Left kidney (tissue), 8 donors: Measurements from ENCODE around the gene KAT7. TPM values are rescaled to one million over a fixed set of nuclear protein-coding genes. Genes with fewer than 3 reads are reported as not detected.
"Not testable (repeated sequence)": the region's sequence is repeated elsewhere in the genome, so short reads cannot be mapped to it uniquely, and the experiment has no call there.

Source experiments
- DNase-seq: peaks from one replicate; pipeline ENCODE4 v3.0.0-alpha.2; 2013
- long read RNA-seq, 8 donors: transcript quantifications; one replicate each; lab custom pipeline, GENCODE V29; 2026
- polyA plus RNA-seq: library from polyadenylated mRNA; unstranded; fragments of 120-200 nt; gene quantifications from one replicate; pipeline ENCODE4 v1.2.1, GENCODE V29; 2013; ENCODE audit not compliant: insufficient read length

KAT7 gene
- 58.3 TPM for polyA plus RNA-seq
- long read RNA-seq, donor 1, full-length matches to known transcripts, result 10 of 10 reads
- long read RNA-seq, donor 1, partial matches to known transcripts, result 0 of 10 reads
- long read RNA-seq, donor 1, other reads (novel, unspliced or antisense), result 0 of 10 reads
- long read RNA-seq, donor 2, full-length matches to known transcripts, result 11 of 11 reads
- long read RNA-seq, donor 2, partial matches to known transcripts, result 0 of 11 reads
- long read RNA-seq, donor 2, other reads (novel, unspliced or antisense), result 0 of 11 reads
- long read RNA-seq, donor 3, full-length matches to known transcripts, result 6 of 6 reads
- long read RNA-seq, donor 3, partial matches to known transcripts, result 0 of 6 reads
- long read RNA-seq, donor 3, other reads (novel, unspliced or antisense), result 0 of 6 reads
- long read RNA-seq, donor 4, result 0 reads
- long read RNA-seq, donor 5, full-length matches to known transcripts, result 12 of 12 reads
- long read RNA-seq, donor 5, partial matches to known transcripts, result 0 of 12 reads
- long read RNA-seq, donor 5, other reads (novel, unspliced or antisense), result 0 of 12 reads
- long read RNA-seq, donor 6, full-length matches to known transcripts, result 4 of 4 reads
- long read RNA-seq, donor 6, partial matches to known transcripts, result 0 of 4 reads
- long read RNA-seq, donor 6, other reads (novel, unspliced or antisense), result 0 of 4 reads
- long read RNA-seq, donor 7, full-length matches to known transcripts, result 8 of 25 reads
- long read RNA-seq, donor 7, partial matches to known transcripts, result 17 of 25 reads
- long read RNA-seq, donor 7, other reads (novel, unspliced or antisense), result 0 of 25 reads
- long read RNA-seq, donor 8, full-length matches to known transcripts, result 6 of 6 reads
- long read RNA-seq, donor 8, partial matches to known transcripts, result 0 of 6 reads
- long read RNA-seq, donor 8, other reads (novel, unspliced or antisense), result 0 of 6 reads

DNA sequence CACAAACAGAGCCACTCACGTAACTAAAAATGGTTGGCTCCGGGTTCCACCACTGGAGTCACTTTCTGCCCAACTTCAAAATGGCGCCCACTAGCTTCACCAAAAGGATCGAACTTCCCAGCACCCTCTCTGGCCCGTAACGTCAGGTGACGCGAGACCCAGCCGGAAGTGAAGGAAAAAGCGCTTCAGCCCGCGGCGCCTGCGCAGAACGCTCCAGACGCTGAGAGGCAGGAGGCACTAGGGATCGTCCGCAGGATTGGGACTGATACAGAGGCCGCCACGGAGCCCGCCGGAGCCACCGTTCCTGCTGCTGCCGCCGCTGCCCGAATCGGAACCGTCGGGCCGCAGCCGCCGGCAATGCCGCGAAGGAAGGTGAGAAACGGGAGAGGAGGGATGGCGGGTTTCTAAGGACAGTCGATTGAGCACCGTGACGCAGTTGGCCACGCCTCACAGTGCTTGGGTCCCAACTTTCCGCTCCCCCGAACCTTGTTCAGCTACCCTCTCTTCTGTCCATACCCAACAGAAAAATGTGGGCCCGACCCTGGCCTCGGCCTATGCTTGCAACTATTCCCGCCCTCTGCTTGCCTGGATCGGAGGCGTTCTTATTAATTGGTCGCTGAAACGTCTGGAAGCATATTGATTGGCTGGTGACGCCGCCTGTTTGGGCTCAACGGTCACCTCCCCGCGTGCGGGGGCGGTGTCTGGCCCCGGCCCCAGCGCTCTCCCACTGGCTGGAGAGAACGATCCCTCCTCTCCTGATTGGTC is at the start of gene KAT7:
TSS of gene KAT7 (plus strand) at position 204 of the 765 bp plus-strand sequence. CDS start at position 358, 154 bp downstream.
- DNase-seq, result peak; percentile 100

DNA sequence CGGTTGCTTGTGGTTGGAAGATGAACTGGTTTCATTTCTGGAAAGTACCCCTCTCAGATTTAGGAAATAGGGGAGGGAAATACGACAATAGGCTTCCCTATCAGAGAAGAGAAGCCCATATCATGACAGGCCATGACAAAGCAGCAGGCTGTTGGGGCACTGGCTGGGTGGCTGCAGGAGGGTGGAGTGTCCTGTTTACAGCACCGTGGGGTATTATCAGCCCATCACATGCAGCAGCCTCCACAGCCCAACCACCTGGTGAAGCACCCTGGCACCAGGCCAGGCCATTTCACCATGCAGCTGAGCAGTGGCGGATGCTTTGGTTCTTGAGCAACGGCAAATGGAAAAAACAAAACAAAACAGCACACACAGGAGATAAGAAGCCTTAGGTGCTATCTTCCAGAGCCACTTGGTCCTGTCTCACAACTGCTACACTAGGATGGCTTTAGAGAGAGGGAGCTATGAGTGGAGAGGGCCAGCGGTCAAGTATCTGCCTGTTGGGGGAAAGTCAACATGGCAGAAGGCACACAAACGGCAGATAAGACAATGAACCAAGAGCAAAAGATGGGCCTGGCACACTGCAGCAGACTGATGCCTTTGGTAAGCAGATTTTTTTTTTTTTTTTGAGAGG is 48.7 kb upstream of the KAT7 start:
- DNase-seq, result no peak

DNA sequence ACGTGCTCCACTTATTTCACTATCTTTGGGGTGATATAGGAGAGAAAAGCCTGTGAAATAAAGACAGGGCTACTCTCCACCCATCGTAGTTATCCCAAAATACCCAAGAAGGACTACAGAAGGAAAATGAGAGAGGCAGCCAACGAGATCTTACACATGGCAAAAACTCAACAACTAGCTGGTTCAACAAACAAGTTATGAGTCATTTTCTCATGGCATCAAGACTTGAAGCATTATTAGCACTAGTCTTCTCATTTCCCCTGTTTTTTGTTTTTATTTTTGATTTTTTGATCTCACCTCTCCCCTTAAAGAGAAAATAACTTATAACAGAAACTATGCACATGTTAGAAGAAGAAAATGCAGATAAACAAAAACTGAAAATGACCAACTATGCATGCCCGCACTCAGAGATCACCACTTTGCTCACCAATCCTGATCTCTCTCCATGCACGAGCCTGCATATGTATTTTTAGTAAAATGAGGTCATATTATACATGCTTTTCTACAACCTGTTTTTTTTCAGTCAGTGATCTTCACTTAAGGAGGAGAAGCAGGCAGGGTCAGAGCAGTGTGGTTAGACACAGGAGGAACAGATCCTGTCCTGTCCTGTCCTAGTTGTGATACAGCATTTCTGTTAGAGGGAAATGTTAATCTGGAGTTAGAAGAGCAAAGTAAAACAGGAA is 47.3 kb upstream of the KAT7 start:
- DNase-seq, result no peak

DNA sequence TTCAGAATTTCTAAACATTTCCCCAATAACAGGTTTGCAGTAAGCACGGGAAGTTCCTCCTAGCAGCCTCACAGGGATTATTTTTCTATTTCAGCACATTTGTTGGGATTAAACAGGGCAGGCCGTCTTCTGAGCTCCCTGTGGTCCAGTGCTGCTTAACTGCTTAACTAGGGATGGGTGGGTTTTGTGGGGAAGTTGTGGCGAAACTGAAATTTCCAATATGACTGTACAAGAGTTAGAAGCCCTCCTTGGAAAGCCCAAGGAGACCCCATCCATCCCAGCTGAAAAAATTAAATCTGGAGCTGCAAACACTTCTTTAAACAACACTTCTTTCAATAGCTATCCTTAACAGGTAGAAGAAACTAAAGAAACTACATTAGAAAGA is 46.8 kb upstream of the KAT7 start:
- DNase-seq, result no peak

DNA sequence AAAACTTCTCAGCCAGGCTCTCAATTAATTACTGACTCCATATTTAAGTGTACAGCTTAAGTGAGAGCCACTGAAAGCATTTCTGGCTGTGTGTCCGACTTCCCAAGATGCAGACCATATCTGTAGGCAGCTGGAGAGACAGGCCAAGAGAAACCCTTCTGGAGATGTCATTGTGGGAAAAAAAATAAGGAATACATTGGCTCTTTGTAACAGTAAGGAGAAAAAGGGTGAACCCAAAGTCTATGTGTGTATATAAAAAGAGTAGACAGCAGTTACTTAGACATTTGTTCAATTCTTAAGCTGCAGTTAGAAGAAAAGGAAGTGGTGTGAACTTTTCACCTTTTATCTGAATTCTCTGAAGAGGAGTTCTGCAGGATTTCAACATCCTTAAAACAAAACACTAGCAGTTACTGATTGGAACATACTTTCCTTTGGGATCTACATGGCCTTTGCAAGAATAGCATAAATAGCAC is 46.3 kb upstream of the KAT7 start:
- DNase-seq, result no peak

DNA sequence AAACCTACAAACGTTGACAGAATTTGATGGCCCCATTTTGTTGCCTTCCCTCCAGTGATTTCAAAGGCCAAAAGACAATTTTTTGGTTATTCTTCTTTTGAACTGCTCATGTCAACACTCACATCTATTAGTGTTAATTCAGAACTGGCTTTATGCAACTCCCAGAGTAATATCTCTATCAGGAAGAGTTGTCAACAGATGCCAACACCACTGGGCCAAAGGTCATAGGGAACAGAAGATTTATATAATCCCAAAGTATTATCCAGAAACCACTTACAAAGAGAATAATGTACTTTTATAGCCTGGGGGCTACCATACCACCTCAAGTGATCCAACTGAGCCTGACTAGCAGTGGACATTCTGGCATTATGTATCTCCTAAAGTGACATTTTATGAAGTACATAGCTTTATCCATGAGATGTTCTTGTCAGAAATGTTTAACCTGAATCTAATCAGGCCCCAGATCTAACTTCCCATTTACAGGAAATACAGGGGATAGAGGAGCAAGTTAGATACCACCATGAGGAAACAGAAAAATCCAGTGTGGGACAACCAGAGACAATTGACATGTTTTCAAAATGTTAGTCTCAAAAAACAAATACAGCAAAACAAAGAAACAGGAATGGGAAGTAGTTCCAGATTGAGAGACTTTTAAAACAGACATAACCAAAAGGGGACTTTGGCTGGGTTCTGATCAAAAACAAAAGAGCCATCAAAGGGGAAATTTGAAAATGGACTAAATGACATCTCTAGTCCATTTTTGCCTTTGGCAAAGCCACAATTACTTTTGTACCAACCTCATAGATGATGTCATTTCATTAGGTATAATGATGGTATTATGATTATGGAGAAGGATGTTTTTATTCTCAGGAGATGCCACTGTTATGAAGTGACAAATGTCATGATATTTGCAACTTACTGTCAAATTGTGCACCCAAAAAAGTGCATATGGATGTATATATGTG is 43.0 kb upstream of the KAT7 start:
- no peak for DNase-seq

DNA sequence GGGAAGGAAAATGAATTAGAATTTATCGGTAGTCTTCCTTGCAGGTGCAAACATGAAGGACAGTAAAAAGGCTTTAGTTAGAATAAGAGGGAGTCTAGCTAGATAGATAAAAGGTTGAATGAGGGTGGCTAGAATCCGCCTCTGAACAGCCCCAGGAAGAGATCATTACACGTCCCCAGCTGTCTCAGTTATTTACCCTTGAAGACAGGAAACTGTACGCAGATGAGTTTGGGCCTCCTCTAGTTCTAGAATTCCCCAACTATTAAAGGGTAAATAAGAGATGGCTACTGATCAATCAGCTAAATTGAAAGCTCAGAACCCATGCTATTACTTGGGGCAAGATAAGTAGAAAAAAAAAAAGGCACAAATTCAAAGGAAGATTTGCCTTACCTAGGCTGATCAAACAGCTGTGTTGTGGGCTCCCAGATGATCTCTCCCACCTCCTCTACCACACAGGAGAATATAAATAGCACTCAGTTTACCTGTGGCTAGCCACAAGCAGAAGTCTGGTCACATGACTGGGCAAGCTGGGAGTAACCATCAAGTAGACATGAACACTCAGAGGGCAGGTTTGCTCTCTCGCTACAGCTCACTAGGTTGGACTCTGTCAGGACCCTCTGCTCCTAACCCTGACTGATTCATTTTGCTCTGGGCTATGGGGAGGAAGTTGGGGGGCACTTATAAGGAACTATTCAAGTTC is 41.5 kb upstream of the KAT7 start:
- no peak for DNase-seq

DNA sequence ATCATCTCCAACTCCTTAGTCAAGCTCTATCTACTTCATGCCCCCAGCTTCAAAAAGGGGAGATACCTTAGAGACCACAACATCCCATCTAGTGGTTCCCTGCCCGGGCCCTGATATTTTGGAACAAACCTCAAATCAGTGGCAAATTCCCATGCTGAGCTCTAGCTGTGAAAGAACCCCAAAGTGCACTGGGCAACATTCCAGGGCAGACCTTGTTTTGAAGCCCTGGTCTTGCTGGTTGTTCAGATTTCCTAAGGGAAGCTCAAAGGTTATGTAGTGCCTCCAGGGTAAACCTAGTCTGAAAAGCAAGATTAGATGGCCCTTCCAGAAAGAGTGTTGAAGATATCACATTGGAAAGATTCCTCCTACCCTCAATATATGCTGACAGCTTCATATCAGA is 40.8 kb upstream of the KAT7 start:
- no peak for DNase-seq

DNA sequence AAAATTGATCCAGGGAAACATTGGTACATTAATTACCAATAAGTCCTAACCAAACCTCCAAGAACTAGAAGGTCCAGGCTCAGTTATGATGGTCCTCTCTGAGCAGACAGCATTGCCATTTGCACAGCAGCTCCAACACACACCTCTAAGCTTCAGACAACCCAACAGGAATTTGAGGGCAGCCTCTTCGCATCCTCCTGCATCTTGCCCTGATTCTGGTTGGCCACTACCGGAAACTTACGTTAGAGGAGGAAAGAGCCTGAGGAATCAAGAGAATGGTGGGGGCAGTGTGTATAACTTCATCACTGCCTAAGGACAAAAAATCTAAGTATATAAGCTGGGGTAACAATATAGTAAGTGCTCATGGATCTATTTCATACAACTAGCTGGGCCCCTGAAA is 40.3 kb upstream of the KAT7 start:
- no peak for DNase-seq

DNA sequence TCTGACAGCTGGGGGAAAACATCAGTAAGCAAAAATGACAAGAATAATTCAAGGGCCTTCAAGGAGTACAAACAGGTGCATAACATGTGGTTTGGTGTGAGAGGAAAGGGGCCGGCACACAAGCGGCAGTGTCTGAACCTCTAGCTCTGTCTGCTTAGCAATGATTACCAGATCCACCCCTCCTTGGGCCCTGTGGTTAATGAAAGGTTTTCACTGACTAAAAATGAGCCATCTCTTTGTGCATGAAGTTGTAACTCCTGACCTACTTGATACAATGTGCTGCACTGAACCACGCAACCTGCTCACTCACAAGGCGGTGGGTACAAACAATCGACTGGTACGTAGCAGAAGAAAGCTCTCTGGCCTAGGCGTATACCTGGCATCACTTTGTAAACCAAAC is 39.7 kb upstream of the KAT7 start:
- no peak for DNase-seq

DNA sequence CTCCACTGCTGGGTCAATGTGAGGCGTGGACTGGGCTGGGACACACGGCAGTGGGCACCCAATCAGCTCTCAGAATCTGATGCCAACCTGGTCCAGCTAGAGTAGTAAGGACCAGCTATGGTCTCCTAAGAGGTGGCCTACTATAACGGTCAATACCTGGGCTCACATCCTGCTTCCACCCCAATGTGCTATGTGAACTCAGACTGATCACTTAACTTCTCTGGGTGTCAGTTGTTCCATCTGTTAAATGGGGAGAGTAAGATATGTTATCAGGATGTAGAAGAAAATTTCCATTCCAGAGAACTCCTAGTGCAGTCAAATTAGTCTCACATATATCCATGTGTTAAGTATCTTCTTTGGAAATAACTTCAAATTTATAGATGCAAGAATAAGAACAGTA is 38.8 kb upstream of the KAT7 start:
- no peak for DNase-seq

DNA sequence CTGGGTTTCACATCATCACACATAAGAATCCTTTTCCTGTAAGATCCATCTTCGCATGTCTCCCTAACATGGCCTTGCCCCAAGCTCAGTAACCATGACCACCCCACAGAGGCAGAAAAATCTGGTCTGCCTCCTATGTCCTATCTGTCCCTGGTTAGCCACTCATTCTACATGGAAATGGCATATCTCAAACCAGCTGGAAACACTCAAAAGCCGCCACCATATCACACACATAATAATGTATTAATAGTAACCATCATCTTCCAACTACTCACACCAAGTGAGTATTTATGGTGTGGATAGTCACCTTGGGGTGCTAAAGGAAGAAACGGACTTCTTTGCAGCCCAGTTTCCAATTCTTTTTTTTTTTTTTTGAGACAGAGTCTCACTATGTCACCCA is 36.0 kb upstream of the KAT7 start:
- no peak for DNase-seq

DNA sequence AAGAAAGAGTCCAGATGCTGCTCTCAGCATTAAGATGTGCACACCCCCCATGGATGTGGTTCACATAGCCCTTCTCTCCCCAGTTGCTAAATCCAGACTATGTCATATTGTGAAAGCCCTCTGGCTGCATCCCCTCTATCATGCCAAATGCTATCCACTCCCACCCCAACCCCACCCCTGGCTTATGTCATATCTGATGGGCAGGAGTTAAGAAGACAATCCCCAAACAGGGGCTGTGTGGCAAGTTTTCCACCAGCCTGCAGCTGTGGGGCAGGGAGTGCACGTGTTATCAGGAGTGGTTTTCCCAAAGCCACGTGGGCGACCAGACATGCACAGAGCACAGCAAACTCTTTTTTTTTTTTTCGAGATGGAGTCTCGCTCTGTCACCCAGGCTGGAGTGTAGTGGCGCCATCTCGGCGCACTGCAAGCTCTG is 34.5 kb upstream of the KAT7 start:
- DNase-seq, result no peak

DNA sequence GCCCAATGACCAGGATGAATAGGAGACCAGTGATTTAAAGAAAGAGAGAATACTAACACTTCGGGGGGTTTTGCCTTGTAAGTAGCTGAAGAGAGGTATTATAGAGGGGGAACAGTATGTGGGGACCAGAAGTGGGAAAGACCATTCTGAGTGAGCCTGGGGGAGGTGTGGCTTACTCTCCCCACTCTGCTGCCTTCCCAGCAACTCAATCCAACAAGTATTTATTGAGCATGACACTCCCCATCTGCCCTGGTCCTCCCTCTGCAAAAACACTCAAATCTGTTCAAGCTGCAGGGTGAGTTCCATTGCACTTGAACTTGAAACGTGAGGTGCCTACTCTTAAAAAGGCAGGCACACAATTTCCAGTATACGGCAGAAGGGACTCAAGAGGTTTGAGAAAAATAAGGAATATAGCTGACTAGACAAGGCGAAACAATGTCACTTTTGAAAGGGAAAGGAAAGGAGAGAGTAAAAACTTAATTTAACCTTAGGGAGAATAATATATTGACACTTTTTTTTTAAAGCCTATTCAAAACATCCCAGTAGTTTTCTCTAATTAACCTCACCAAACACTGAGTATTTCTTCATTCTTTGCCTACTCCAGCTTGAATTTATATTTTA is 32.7 kb upstream of the KAT7 start:
- DNase-seq, result no peak

DNA sequence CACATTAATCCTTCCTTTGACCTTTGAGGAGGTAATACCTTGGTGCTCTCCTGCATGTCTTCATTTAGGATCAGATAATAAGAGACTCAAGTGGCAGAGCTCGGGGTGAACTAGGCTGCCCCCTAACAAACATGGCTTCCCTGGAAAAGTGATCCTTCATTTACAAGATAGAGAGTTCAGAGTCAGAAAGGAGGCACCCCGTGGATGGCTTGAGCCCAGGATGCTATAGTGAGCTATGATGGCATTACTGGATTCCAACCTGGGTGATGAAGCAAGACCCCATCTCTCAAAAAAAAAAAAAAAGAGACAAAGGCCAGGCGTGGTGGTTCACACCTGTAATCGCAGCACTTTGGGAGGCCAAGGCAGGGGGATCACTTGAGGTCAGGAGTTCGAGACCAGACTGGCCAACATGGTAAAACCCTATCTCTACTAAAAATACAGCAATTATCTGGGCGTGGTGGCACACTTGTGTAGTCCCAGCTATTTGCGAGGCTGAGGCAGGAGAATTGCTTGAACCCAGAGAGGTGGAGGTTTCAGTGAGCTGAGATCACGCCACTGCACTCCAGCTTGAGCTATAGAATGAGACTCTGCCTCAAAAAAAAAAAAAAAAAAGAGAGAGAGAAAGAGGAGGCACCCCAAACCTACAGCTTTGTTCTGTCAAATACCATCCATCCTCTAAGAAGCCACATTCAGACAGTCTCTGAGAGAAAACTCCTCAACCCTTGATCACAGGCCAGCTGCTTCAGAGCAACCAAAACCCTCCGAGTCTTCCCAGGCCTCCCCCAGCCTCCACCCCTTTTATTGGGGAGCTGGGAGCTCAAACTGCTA is 31.9 kb upstream of the KAT7 start:
- DNase-seq, result no peak

DNA sequence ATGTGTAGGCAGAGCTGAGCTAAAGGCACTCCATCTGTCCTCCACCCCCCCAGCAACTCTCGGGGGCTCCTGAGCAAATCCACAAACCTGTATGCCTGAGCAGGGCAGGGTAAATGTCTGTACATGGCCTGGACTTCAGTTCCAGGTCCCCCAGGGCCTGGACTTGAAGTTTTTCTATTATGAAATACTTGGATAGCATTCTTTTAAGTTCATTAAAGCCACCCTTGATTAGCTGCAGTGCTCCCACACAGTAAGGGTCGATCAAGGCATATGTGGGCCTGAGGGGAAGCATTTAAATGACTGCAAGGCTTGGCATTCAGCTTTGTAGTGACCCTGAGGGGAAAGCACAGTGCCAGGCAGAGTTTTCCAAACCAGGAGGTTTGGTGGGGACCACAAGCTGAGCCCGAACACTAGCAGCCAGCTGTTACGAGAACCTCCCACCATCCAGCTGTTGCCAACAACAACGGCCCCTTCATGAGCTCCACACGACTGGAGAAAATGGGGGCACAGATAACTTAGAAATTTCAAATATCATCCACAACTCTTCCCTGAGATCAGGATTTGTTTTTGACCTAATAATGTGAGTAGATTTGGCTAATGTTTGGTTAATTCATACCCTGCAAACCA is 31.2 kb upstream of the KAT7 start:
- DNase-seq, result no peak

DNA sequence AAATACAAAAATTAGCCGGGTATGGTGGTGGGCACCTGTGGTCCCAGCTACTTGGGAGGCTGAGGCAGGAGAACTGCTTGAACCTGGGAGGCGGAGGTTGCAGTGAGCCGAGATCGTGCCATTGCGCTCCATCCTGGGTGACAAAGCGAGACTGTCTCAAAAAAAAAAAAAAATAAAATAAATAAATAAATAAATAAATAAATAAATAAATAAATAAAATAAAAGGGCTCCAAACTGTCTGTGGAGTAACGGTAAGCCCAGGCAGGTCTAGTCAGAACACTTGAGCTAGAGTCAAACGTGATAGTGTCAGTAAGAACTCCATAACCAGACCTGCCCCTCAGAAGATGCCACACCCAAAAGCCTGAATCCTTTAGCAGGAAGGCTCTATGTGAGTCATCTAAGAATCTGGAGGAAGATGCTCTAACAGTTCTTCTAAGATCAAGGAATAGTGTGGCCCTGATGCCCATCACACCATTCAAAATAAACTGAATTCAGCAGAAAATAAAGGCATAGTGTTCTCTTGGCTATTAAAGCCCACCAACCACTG is 29.9 kb upstream of the KAT7 start:
- not testable (repeated sequence) for DNase-seq
